ENCODE data around the gene METTL8.

Gene METTL8

DNA sequence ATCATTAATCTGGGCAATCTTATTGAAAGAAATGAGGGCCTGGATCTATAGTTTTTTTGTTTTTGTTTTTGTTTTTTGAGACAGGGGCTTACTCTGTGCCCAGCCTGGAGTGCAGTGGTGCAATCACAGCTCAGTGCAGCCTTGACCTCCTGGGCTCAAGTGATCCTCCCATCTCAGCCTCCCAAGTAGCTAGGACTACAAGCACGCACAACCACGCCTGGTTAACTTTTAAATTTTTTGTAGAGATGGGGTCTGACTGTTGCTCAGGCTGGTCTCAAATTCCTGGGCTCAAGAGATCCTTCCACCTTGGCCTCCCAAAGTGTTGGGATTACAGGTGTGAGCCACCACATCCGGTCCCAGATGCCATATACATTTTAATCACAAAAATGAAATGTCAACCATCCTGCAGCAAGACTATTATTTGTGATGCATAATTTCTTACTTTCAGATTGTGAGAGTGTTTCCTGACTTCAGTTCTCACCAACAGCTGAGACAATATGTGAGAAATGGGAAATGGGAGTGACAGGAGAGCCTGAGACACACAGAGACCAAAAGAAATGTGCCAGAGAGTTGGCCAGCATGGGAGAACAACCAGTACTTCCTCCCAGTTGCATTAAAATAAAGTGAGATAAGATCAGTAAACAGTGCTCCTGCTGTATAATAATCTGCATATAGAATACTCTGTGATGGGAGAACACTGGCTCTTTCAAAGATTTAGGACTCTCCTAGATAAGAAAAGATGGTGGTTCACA lies 87.6 kb downstream of the METTL8 start:
- no peak for DNase-seq (ENCODE audit: low spot score)
- in situ Hi-C loops (cut with MboI; ENCODE audit: low sequenced_read_pairs, unreplicated experiment): no loop called here
- TF ChIP-seq, protein P1, sequence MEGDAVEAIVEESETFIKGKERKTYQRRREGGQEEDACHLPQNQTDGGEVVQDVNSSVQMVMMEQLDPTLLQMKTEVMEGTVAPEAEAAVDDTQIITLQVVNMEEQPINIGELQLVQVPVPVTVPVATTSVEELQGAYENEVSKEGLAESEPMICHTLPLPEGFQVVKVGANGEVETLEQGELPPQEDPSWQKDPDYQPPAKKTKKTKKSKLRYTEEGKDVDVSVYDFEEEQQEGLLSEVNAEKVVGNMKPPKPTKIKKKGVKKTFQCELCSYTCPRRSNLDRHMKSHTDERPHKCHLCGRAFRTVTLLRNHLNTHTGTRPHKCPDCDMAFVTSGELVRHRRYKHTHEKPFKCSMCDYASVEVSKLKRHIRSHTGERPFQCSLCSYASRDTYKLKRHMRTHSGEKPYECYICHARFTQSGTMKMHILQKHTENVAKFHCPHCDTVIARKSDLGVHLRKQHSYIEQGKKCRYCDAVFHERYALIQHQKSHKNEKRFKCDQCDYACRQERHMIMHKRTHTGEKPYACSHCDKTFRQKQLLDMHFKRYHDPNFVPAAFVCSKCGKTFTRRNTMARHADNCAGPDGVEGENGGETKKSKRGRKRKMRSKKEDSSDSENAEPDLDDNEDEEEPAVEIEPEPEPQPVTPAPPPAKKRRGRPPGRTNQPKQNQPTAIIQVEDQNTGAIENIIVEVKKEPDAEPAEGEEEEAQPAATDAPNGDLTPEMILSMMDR (IDR thresholded peaks at IDR 0.05; ENCODE audit: borderline replicate concordance, control extremely low read depth, extremely low read depth, insufficient read depth, missing control alignments): no peak

DNA sequence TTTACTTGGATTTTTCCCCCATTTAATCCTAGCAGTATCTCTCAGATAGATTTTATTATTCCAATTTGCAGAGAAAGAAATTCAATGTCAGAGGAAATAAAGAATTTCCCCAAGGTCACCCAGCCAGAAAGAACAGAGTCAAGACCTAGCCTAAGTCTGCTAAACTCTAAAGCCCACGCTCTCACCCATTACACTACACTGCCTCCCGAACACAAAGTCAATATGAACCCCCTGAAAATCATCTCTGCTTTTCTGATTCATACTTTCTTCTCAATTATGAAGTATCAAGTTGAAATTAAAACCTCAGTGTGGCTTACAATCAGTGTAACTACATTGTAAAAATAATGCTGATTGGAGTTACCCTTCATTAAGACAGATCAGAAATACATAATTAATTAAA lies 89.6 kb downstream of the METTL8 start:
- TF ChIP-seq, protein P1 (IDR thresholded peaks at IDR 0.05; ENCODE audit: borderline replicate concordance, control extremely low read depth, extremely low read depth, insufficient read depth, missing control alignments): no peak
- DNase-seq (ENCODE audit: low spot score): no peak
- in situ Hi-C loops (cut with MboI; ENCODE audit: low sequenced_read_pairs, unreplicated experiment): no loop called here

DNA sequence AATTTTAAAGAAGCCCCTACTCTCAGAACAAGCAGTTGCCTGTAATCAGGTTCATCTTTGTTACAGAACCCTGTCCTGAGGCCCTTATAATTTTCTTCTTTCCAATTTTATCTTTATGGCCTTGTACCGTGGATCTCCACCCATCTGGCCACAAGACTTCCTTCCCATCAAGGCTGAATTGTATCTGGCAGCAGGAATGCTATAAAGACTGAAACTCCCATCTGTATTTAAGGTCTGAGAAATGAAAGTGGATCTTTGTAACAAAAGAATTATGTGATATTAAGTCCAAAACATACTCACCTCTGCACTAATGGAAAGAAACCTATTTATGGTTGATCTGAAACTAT lies 91.8 kb downstream of the METTL8 start:
- TF ChIP-seq, protein P1 (IDR thresholded peaks at IDR 0.05; ENCODE audit: borderline replicate concordance, control extremely low read depth, extremely low read depth, insufficient read depth, missing control alignments): no peak
- DNase-seq (ENCODE audit: low spot score): no peak
- in situ Hi-C loops (cut with MboI; ENCODE audit: low sequenced_read_pairs, unreplicated experiment): no loop called here

DNA sequence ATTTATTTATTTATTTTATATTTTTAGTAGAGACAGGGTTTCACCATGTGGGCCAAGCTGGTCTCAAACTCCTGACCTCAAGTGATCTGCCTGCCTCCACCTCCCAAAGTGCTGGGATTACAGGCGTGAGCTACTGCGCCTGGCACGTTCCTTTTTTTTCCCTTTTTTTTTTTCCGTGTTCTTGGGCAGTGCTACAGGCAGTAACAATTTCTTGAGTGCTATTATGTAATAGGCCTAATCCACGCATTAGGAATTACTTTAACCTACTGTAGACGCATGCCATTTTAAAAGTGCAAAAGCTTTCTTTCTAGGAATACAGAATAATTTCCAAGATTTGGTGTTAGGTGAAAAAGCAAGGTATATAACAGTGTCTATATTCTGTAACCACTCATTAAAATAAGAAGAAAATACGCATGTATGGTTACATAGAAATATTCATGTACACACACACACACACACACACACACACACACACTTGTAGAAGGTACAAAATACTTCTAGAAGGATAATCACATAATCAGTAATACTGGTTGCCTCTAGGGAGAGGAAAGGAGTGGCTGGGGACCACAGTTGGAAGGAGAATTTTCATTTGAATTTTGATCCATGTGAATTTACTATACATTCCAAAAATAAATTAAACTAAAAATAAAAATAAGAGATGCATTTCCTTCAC lies 92.3 kb downstream of the METTL8 start:
- no peak for DNase-seq (ENCODE audit: low spot score)
- TF ChIP-seq, protein P1 (IDR thresholded peaks at IDR 0.05; ENCODE audit: borderline replicate concordance, control extremely low read depth, extremely low read depth, insufficient read depth, missing control alignments): no peak
- in situ Hi-C loops (cut with MboI; ENCODE audit: low sequenced_read_pairs, unreplicated experiment): no loop called here

DNA sequence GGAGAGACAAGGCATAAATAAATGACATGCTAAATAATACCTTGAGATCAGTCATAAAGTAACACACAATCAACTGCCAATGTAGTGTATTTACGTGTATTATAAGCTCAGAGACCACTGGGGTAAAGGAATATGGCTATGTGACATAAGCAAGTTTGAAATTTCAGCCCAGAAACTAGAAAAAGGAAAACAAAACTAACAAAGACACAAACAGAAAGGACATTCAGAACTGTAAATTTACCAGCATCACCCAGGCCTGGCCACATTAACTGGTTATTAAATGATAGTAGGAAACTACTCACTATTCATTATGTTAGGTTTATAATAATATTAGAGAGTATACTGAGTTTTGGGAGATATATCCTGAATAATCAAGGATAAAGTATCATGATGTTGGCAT lies 98.8 kb downstream of the METTL8 start:
- in situ Hi-C loops (cut with MboI; ENCODE audit: low sequenced_read_pairs, unreplicated experiment): no loop called here
- no peak for DNase-seq (ENCODE audit: low spot score)
- TF ChIP-seq, protein P1 (IDR thresholded peaks at IDR 0.05; ENCODE audit: borderline replicate concordance, control extremely low read depth, extremely low read depth, insufficient read depth, missing control alignments): no peak

DNA sequence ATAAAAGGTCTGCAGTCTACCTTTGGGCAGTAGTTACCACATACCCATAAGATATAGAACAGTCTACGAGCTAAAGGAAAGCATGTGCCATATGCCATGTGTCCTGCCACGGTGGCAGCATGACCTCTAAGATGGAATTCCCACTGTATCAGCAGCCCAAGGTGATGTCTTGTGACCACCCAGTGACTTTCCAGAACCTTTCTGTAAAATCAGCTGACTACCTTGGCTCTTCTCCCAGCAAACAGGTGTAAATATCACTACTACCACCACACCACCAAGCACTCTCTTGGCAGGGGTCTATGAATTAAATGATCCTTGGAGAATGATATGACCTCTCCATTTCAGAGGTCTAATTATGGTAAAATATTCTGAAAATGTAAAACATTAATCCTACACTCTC lies 99.6 kb downstream of the METTL8 start:
- no peak for DNase-seq (ENCODE audit: low spot score)
- in situ Hi-C loops (cut with MboI; ENCODE audit: low sequenced_read_pairs, unreplicated experiment): no loop called here
- TF ChIP-seq, protein P1 (IDR thresholded peaks at IDR 0.05; ENCODE audit: borderline replicate concordance, control extremely low read depth, extremely low read depth, insufficient read depth, missing control alignments): no peak
